ENCODE data around the gene GNAS.

Gene GNAS

DNA sequence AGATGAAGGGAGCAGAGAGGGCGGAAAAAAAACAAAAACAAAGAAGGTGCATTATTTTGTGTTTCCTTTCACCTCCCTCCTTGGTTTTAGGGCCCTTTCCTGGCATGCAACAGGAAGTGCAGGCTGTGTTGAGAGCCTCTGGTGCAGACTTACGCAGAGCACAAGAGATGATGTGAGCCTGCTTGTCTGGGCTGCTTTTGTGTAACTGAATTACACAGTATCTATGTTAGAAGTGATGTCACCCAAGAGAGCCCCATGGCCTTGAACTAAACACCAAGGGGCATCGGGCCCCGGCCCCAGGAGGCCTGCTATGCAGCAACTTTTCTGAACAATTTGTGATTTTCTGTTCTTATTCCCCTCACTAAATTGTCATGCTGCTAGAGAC is 25.5 kb downstream of the GNAS start:
- TF ChIP-seq, protein P1, sequence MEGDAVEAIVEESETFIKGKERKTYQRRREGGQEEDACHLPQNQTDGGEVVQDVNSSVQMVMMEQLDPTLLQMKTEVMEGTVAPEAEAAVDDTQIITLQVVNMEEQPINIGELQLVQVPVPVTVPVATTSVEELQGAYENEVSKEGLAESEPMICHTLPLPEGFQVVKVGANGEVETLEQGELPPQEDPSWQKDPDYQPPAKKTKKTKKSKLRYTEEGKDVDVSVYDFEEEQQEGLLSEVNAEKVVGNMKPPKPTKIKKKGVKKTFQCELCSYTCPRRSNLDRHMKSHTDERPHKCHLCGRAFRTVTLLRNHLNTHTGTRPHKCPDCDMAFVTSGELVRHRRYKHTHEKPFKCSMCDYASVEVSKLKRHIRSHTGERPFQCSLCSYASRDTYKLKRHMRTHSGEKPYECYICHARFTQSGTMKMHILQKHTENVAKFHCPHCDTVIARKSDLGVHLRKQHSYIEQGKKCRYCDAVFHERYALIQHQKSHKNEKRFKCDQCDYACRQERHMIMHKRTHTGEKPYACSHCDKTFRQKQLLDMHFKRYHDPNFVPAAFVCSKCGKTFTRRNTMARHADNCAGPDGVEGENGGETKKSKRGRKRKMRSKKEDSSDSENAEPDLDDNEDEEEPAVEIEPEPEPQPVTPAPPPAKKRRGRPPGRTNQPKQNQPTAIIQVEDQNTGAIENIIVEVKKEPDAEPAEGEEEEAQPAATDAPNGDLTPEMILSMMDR (IDR thresholded peaks at IDR 0.05), result no peak

DNA sequence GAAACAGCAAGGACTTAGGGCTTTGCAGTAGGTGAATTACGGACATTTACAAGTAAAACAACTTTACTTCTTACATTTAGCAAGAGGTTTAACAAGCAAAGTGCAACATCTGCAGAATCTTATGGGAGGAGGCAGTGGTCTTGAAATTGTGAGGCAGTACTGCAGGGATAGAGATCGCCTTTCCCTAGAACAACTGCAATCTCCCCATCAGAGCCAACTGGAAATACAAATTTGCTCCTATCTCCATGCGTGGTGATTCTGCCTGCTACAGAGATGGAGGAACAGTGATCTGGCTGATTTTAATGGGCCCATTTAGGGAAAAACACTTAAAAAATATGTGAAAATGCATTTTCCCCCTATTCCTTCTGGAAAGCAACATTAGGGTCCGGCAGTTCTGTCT is 25.9 kb downstream of the GNAS start:
- TF ChIP-seq, protein P1 (IDR thresholded peaks at IDR 0.05), result no peak

GRCh38 chr20:58880441-58880840 is 27.9 kb downstream of the GNAS start:
- TF ChIP-seq, protein P1 (IDR thresholded peaks at IDR 0.05), result no peak

- TF ChIP-seq, protein P1 (IDR thresholded peaks at IDR 0.05), result peak; percentile 41
Measured at GRCh38 chr20:58880994-58881752, 28.7 kb downstream of the GNAS start.

DNA sequence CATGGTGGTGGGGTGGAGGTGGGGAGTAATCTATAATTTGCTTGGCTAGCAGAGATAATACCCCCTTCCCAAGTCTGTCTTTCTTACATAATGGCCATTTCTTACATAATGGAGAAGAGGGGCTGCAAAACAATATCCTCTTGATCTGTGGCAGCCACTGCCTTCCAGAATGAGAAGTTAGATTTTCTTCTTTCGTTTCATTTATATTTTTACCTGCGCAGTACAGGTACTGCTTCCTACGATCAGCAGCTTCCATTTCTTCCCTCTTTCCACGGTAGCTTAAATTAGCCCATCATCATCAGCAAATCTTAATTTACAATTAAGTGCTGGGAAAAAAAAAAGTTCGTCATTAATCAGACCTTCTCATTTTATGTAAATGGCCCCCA is 30.2 kb downstream of the GNAS start:
- TF ChIP-seq, protein P1 (IDR thresholded peaks at IDR 0.05), result no peak

- TF ChIP-seq, protein P1 (IDR thresholded peaks at IDR 0.05), result no peak
Measured at GRCh38 chr20:58883241-58883691, 30.8 kb downstream of the GNAS start.

- TF ChIP-seq, protein P1 (IDR thresholded peaks at IDR 0.05), result no peak
Measured at GRCh38 chr20:58884966-58885365, 32.5 kb downstream of the GNAS start.

GRCh38 chr20:58886546-58886945 is 34.0 kb downstream of the GNAS start:
- TF ChIP-seq, protein P1 (IDR thresholded peaks at IDR 0.05), result no peak

All from LNCAP (cell line).